Measurements from ENCODE around the gene TMEM151A. TPM values are rescaled to one million over a fixed set of nuclear protein-coding genes. Genes with fewer than 3 reads are reported as not detected.
"Not testable (repeated sequence)": the region's sequence is repeated elsewhere in the genome, so short reads cannot be mapped to it uniquely, and the experiment has no call there.

The TMEM151A gene
- total RNA-seq, 1 donor from 2014 or later = not detected

DNA sequence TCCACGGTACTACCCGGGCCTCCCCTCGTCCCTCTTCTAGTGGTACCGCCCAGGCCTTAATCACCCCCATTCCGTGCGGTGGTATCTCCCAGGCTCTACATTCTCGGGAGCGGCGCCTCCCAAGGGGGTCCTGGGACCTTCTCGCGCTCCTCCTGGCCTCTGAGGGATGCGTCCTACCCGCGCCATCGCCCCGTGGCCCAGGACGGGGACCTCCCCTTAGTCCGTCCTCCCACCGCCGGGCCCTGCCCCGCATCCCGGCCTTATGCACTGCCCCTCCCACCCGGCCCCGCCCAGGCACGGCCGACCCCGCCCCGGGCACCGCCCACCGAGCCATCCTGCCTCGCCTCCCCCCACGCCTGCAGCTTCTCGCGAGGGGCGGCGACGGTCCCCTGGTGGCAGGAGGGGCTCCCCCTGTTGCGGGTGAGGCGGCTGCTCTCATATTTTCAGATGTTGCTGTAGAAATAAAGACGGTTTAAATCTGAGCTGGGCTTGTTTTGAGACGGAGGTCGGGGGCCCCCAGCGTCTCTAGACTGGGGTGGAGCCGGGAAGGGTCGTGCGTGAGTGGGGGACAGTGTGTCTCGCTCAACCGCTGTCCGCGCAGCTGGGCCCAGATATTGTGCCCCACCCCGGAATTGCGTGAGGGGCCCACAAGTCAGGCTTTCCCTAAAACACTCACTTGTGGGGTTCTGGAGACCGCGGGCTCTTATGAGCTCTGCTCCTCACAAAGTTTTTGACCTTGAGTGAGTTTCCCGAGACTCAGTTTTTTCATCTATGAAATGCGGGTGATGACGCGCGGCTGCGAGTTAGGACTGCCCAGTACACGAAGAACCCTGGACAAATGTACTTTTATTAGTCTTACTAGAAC, 24.1 kb upstream of the TMEM151A start:
- DNase-seq (ENCODE audit: low read depth in 2 of 2) = peak; percentile 91 to 95

DNA sequence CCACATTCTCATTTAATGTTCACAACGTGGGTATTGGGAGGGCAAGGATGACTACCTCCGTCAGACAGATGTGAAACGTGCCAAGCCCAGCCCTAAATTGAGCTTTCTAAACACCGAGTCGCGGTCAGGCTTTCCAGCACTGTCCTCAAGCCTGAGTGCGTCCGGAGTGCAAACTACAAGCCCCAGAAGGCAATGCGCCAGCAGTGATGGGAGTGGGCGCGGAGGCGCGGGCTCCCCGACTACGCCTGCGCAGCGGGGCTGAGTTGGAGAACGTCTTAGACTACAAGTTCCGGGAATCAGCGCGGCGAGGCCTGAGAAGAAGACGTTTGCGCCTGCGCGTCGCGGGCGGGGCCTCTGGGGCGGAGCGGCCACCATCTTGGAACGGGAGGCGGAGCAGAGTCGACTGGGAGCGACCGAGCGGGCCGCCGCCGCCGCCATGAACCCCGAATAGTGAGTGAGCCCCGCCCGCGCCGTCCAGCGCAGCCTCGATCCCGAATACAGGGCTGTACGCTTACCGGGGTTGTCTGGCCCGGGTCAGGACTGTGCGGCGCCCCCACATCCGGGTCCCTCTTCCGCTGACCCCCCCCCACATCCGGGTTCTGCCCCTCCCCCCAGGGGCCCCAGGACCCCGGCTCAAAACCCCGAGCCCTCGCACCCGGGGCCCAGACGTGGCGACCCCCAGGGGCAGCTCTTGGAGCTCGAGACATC, 23.3 kb upstream of the TMEM151A start, which contains the start of gene RAB1B:
Gene RAB1B (plus strand): TSS at position 396 of the 708 bp plus-strand sequence. CDS start 41 bp downstream, at position 437.
- peak; percentile 99 to 100 for DNase-seq (ENCODE audit: low read depth in 2 of 2)

DNA sequence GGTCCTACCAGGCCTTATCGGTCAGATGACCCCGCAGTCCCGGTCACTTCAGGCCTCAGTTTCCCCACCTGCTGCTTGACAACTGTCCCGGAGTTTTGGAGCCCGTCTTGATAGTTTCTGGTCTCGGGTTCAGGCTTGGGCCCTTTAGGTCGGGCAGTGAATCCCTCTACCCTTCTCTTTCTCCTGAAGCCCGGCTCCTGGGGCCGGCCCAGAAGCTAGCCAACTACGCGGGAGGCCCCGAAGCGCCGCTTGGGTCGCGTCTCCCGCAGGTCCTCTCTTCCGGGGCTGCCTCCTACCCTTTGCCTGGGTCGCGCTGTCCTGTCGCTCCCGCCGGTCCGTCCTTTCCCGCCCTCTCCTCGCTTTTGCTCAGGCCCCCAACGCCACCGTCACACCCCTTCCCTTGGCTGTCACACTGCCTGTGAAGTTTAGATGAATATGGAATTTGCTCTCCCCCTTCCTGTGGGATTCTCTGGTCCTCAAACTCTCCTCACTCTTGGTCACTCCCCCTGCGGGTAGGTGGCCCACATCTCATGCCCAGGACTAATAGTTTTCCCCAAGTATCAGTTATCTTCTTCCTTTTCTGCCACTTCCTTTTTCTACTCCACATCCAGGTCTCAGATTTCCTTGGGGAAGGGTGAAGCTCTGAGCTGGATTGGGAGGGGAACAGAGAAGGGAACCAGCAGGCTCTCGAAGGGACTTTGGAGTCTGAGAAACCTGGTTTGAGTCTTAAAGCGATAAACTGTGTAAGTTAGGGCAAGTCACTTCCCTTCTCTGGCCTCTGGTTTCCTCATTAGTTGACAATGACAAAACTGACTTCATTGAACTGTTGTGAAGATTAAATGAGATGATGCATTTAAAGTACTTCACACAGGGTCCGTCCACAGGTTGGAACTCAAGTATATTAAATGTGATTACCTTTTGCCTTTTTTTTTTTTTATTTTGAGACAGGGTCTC, 22.5 kb upstream of the TMEM151A start:
- peak; percentile 21 to 32 for DNase-seq (ENCODE audit: low read depth in 2 of 2)

DNA sequence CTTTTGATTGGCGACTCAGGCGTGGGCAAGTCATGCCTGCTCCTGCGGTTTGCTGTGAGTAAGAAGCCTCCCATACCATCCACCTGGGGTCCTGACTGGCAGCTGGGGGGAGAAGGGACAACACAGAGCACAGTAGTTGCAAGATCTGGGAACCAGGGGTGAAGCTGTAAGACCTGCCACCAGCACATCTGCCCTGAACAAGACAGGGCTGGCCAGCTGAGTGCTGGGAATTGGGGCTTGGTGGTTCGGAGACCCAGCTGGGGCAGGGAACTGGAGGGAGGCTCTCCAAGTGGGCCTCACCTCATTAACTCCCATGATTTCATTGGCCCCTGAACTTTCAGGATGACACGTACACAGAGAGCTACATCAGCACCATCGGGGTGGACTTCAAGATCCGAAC, 19.9 kb upstream of the TMEM151A start:
- no peak for DNase-seq (ENCODE audit: low read depth in 2 of 2)

DNA sequence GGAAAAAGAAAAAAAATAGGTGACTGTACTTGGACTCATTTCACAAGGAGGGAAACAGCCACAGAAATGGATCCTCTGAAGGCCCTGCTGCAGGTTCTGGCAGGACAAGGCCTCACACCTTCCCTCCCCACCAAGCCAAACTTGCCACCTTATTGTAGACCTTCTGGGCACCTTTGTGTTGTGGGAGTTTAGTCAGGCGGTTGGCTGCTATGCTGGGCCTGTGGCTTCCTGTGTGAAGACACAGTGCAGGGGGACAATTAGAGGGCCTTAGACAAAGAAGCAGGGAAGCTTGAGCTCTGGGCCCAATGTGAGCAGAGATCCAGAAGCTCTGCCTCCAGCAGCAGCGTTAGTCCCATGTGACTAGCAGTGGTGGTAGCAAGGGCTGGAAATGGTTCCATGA, 19.1 kb upstream of the TMEM151A start:
- no peak for DNase-seq (ENCODE audit: low read depth in 2 of 2)

DNA sequence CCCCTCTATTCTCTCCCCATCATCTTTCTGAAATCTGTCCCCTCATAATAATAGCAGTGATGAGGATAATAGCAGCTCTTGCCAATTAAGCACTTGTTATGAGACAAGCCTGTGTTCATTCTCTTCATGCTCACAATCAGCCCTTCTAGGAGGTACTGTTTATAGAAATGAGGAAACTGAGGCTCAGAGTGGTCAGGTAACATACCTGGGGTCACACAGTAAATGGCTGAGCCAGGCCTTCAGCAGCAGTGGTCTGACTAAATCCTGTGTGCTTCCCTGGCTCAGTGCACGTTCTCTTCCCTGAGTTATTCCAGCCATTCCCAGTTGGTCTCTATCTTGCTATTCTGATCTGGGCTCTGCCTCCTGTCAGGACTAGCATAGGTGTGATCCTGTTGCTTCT, 17.5 kb upstream of the TMEM151A start:
- DNase-seq (ENCODE audit: low read depth in 2 of 2) = no peak

DNA sequence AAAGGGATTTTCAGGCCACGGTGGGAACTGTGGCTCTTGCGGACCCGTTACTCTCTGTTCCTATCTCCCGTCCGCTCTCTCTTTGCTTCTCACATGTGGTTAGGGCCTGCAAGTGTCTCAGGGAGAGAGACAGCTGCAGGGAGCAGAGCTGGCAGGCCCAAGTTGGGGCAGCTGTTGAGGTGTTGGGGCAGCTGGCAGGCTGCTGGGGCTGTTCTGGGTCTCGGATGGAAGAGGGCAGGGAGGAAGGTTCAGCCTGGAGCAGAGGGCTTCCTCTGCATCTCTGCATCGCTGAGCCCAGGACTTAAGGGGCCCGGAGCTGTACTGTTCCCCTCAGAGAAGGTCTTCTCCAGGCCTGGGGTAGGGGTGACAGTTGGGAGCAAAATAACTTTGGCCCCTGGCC, 16.3 kb upstream of the TMEM151A start:
- DNase-seq (ENCODE audit: low read depth in 2 of 2) = no peak

DNA sequence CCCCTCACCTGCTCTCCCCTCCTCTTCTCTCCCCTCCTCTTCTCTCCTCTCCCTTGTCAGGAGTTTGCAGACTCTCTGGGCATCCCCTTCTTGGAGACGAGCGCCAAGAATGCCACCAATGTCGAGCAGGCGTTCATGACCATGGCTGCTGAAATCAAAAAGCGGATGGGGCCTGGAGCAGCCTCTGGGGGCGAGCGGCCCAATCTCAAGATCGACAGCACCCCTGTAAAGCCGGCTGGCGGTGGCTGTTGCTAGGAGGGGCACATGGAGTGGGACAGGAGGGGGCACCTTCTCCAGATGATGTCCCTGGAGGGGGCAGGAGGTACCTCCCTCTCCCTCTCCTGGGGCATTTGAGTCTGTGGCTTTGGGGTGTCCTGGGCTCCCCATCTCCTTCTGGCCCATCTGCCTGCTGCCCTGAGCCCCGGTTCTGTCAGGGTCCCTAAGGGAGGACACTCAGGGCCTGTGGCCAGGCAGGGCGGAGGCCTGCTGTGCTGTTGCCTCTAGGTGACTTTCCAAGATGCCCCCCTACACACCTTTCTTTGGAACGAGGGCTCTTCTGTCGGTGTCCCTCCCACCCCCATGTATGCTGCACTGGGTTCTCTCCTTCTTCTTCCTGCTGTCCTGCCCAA, 15.6 kb upstream of the TMEM151A start:
- no peak for DNase-seq (ENCODE audit: low read depth in 2 of 2)

DNA sequence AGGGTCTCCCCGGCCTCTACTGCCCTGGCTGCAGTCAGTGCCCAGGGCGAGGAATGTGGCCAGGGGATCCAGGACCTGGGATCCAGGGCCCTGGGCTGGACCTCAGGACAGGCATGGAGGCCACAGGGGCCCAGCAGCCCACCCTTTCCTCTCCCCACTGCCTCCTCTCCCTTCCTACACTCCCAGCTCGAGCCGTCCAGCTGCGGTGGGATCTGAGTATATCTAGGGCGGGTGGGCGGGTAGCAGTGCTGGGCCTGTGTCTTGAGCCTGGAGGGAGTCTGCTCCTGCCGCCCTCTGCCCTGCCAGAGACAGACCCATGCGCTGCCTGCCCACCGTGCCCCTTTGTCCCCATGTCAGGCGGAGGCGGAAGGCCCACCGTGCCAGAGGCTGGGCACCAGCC, 15.1 kb upstream of the TMEM151A start:
- DNase-seq (ENCODE audit: low read depth in 2 of 2) = not testable (repeated sequence)

DNA sequence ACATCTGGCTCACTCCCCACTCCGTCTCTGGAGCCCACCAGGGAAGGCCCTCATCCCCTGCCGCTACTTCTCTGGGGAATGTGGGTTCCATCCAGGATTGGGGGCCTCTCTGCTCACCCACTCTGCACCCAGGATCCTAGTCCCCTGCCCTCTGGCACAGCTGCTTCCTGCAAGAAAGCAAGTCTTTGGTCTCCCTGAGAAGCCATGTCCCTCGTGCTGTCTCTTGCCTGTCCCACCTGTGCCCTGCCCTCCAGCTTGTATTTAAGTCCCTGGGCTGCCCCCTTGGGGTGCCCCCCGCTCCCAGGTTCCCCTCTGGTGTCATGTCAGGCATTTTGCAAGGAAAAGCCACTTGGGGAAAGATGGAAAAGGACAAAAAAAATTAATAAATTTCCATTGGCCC, 14.6 kb upstream of the TMEM151A start:
- not testable (repeated sequence) for DNase-seq (ENCODE audit: low read depth in 2 of 2)

DNA sequence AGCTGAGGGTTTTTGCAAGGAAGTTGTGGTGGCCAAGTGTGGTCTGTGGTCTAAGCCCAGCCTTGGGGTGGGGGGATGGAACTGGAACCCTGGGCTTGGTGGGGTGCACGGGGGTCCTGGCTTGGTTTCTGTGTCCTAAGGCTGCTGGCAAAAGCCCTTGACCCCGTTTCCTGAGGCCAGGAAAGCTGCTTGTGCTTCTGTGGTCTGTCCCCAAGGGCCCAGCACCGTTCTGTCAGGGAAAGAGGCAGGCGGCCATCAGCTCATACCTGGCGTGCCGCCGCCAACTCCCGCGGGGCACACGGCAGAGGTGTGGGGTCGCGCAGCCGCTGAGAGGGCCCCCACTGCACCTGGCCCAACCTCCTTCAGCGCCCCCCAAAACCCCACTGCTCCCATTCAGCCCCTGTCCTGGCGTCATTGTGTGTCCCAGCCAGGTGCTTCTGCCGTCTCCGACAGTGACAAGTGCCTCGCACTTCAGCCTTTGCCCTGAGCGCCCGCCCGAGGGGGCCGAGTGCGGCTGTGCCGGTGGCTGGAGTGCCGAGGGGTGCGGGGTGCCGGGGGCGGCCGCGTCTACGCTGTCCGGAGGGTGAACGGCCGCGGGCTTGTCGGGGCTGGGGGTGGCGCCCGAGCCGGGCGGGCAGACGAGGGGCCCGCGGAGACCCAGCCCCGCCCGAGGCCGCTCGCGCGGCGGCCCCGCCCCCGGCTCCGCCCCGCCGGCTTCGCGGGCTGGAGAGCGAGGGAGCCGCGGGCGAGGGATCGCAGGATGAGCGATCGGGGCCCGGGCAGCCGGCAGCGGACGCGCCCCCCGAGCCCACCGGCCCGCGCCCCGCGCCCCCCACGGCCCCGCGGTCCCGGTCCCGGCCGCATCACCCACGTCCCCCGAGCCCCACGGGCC, 14.0 kb upstream of the TMEM151A start, which contains the start of gene CNIH2:
Gene CNIH2 (plus strand): TSS at position 705 of the 892 bp plus-strand sequence. CDS start 282 bp downstream, outside the sequence.
- DNase-seq (ENCODE audit: low read depth in 2 of 2) = peak in 1 of 2 donors; percentile 21

DNA sequence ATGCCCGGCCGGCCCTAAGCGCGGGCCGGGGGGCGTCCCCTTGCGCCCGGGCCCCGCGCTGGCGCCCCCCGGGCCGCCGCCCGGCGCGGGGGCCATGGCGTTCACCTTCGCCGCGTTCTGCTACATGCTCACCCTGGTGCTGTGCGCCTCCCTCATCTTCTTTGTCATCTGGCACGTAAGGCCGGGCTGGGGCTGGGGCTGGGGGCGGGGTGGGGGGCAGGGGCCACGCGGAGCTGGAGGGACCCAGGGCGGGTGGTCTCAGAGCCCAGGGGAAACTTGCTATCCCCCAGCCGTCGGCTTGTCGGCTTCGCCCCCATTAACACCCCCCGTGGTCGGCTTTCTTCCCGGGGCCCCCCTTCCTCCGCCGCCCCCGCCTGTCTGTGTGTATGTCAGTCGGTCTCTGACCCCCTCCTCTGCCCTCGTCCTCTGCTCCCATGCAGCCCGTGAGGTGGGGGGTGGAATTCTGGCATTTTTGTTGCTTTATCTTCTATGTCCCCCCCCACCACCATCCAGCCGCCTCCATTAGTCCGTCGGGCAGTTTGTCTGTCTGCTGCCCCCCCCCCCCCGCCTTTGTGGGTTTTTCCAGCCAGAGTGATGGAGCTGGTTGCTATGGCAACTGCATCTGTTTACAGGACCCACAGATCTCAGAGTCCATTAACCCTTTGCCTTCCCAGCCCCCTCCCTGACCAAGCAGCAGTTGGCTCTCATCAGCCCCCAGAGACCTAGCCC, 13.2 kb upstream of the TMEM151A start:
- DNase-seq (ENCODE audit: low read depth in 2 of 2) = peak; percentile 16 to 25

DNA sequence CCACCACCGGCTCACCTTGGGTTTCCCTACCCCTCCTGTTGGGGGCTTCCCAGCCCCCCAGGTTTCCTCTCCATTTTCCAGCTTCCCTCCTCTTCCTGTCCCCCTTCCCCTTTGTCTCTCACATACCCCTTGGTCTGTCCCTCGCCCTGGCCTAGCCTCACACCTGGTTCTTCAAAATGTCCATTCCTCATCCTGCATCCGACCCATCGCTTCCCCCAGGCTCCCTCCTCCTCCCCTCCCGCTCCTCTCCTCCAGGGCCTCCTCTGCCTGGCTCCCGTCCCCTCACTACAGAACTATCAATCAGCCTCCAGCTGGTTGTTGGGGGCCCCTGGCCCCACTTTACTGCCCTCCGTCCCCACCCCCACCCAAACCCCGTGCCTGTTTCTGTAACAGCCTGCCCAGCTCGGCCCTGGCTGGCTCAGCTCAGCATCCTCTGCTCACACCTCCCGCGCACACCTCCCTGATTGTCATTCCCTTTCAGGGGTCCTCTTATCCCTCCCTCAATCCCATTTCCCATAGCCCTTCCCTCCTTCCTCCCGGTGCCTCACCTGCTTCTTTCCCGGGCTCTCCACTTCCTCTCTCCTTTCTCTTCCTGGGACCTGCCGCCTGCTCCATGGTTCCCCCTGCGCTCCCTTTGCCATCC, 12.5 kb upstream of the TMEM151A start:
- DNase-seq (ENCODE audit: low read depth in 2 of 2) = no peak

DNA sequence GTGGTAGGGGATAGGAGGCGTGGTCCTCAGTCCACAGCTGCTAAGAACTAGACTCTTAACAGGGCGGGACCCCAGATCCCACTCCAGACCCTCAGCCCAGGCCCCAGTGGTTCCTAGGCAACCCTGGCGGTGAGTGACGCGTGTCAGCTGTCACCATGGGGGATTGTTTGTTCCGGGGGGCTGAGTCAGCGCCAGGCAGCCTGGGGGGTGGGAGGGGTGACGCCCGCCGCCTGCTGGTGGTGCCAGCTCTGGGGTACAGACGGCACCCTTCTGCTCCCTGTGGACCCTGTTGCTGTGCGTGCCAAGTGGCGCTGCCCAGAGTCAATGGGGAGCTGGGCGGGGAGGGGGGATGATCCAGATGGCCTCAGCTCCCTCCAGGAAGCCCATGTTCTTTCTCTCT, 11.3 kb upstream of the TMEM151A start:
- DNase-seq (ENCODE audit: low read depth in 2 of 2) = no peak

DNA sequence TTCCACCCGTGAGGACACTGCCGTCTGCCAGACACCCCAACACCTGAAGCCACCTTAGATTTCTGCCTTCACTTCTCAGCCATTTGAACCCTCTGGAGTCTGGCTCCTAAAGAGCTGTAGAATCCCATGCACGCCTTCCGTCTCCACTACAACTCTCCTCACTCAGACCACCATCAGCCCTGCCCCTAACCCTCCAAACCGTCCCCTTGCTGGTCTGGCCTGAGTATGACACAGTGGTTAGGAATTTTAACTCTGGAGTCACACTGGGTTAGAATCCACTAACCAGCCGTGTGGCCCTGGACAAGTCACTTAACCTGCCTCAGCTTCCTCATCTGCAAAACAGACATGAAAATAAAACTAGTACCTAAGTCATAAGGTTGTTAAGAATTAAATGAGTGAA, 10.7 kb upstream of the TMEM151A start:
- no peak for DNase-seq (ENCODE audit: low read depth in 2 of 2)

DNA sequence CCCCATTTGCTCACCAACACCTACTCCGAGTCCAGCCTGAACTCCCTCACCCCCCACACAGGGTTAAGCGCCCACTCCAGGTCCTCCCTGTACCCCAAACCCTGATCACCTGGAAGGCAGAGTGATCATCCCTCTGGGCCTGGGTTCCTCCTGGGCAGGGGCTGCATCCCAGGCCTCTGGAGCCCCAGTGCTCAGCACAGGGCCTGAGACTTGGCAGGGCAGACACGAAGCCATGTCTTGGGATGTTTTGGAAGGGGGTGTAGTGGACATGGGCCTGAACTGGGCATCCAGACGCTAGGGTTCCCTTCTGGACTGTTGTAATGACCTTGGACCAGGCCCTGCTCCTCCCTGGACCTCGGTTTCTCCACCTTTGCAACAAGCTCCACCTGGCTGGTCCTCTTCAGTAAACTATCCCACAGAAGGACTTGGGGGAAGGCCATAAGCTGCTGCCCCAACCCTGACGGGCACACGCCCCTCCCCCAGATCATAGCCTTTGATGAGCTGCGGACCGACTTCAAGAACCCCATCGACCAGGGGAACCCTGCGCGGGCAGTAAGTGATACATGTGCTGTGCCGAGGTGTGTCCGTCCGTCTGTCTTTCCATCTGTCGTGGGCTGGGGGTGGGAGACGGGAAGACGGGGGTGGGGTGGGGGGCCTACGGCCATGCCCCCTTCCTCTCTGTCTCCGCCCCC, 9.8 kb upstream of the TMEM151A start:
- no peak for DNase-seq (ENCODE audit: low read depth in 2 of 2)

DNA sequence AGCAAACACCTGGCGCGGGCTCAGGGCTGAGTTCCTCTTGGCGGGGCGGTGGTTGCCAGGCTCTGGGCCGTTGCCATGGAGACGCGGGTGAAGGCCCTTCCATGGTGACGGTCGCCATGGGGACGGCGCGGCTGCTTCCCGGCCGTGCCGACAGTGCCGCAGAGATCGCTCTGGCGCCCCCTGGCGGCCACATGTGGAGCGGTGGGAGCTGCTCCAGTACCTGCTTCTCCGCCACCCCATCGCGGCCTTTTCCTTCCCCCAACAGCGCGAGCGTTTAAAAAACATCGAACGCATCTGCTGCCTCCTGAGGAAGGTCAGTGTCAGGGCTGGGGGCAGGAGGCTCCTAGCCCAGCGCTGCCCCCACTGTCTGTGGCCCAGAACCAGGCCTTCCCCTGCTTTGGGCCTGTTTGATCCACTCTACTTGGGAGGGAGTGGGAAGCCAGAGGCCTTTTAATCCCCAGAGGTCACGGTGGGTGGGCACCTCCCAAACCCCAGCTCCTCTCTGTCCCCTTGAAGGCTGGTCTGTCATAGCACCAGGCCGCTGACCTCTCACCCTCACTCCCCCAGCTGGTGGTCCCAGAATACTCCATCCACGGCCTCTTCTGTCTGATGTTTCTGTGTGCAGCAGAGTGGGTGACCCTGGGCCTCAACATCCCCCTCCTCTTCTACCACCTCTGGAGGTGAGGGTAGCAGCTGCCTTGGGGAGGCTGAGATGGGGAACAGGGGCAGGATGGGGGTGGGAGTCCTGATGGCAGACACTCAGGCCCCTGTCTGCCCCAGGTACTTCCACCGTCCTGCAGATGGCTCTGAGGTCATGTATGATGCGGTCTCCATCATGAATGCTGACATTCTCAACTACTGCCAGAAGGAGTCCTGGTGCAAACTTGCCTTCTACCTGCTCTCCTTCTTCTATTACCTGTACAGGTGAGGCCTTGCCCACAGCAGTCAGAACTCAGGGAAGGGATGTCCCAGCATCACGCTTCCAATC, 8.9 kb upstream of the TMEM151A start:
- peak; percentile 97 to 99 for DNase-seq (ENCODE audit: low read depth in 2 of 2)
